Endothelial cell (in vitro differentiated cells): Measurements from ENCODE around the gene RORB. TPM values are rescaled to one million over a fixed set of nuclear protein-coding genes. Genes with fewer than 3 reads are reported as not detected.

Experiments
- DNase-seq: peaks from one replicate; pipeline ENCODE4 v3.0.0; 2021; ENCODE audit warnings: low spot score
- H3K27ac Mint-ChIP-seq: one replicate; pipeline ENCODE4 v1.8.0; 2021; ENCODE audit warnings: mixed read lengths, inconsistent platforms; ENCODE audit not compliant: unreplicated experiment
- H3K27me3 Mint-ChIP-seq: one replicate; pipeline ENCODE4 v1.8.0; 2021; ENCODE audit warnings: mild to moderate bottlenecking, moderate library complexity, mixed read lengths, inconsistent platforms; ENCODE audit not compliant: unreplicated experiment
- H3K36me3 Mint-ChIP-seq: one replicate; pipeline ENCODE4 v1.8.0; 2021; ENCODE audit warnings: mild to moderate bottlenecking, low read depth, mixed read lengths, inconsistent platforms; ENCODE audit not compliant: unreplicated experiment
- H3K4me1 Mint-ChIP-seq: one replicate; pipeline ENCODE4 v1.8.0; 2021; ENCODE audit warnings: mild to moderate bottlenecking, mixed read lengths, inconsistent platforms; ENCODE audit not compliant: unreplicated experiment
- H3K4me3 Mint-ChIP-seq: one replicate; pipeline ENCODE4 v1.8.0; 2021; ENCODE audit warnings: mild to moderate bottlenecking, mixed read lengths, inconsistent platforms; ENCODE audit not compliant: unreplicated experiment
- H3K9me3 Mint-ChIP-seq: one replicate; pipeline ENCODE4 v1.8.0; 2021; ENCODE audit warnings: mixed read lengths, inconsistent platforms; ENCODE audit not compliant: unreplicated experiment
- CTCF ChIP-seq: fragments of 200-600 bp; sonication (generic); IDR thresholded peaks from one replicate; pipeline ENCODE4 v1.5.0; 2021; ENCODE audit warnings: antibody characterized with exemption; ENCODE audit not compliant: unreplicated experiment
- total RNA-seq: library from RNA; stranded (reverse); fragmentation: NEBNext Ultra II Directional; extraction: Animal tissue kit (Norgen Biotek cat#: 25700); gene quantifications from one replicate; pipeline ENCODE4 v1.2.1, GENCODE V29; 2021; ENCODE audit not compliant: unreplicated experiment

RORB gene
- total RNA-seq, 1 donor from 2014 or later, result 0.51 TPM

- Mint-ChIP-seq H3K9me3 (no peaks in the 10 kb centered on the region), H3K36me3 (no peaks in the 10 kb centered on the region), H3K27ac (no peak overlapping the region), H3K4me3 (no peak overlapping the region), H3K27me3 (no peaks in the 10 kb centered on the region), H3K4me1 (no peaks in the 10 kb centered on the region)
- DNase-seq, result no peak
- no peak for TF ChIP-seq CTCF
Measured at GRCh38 chr9:74736646-74737045, 239.5 kb downstream of the RORB start.

- H3K36me3 Mint-ChIP-seq, result no peaks in the 10 kb centered on the region
- TF ChIP-seq CTCF, result no peak
- H3K27ac Mint-ChIP-seq, result no peak overlapping the region
- no peaks in the 10 kb centered on the region for H3K4me1 Mint-ChIP-seq
- no peaks in the 10 kb centered on the region for H3K9me3 Mint-ChIP-seq
- no peaks in the 10 kb centered on the region for H3K27me3 Mint-ChIP-seq
- no peak for DNase-seq
- H3K4me3 Mint-ChIP-seq, result no peak overlapping the region
Measured at GRCh38 chr9:74742191-74742790, 245.2 kb downstream of the RORB start.
